Endodermal cell (in vitro differentiated cells): ENCODE data around the gene CCZ1B. TPM values are rescaled to one million over a fixed set of nuclear protein-coding genes. Genes with fewer than 3 reads are reported as not detected.
"Not testable (repeated sequence)": the region's sequence is repeated elsewhere in the genome, so short reads cannot be mapped to it uniquely, and the experiment has no call there.

Experiments used
- DNase-seq: peaks from one replicate; pipeline ENCODE4 v3.0.0-alpha.2; 2017
- H3K27ac ChIP-seq: 2 replicates; pipeline ENCODE4 v1.5.1; 2013; ENCODE audit warnings: mild to moderate bottlenecking, low read depth, low read length, moderate library complexity
- H3K27me3 ChIP-seq: 2 replicates; pipeline ENCODE4 v1.6.1; 2013; ENCODE audit warnings: mild to moderate bottlenecking, low read length, moderate library complexity; ENCODE audit not compliant: insufficient read depth, control insufficient read depth, poor library complexity, severe bottlenecking
- H3K36me3 ChIP-seq: 2 replicates; pipeline ENCODE4 v1.7.0; 2013; ENCODE audit warnings: mild to moderate bottlenecking, low read length, moderate library complexity; ENCODE audit not compliant: control insufficient read depth, insufficient read depth
- H3K4me1 ChIP-seq: one replicate; pipeline ENCODE4 v1.7.0; 2013; ENCODE audit warnings: low read length; ENCODE audit not compliant: control insufficient read depth, insufficient read depth
- H3K4me3 ChIP-seq: 2 replicates; pipeline ENCODE4 v1.5.1; 2013; ENCODE audit warnings: mild to moderate bottlenecking, low read length, moderate library complexity
- H3K9ac ChIP-seq: 2 replicates; pipeline ENCODE4 v1.6.1; 2013; ENCODE audit warnings: mild to moderate bottlenecking, low read length, moderate library complexity; ENCODE audit not compliant: poor library complexity, severe bottlenecking; ENCODE audit errors: extremely low read depth
- H3K9me3 ChIP-seq: 2 replicates; pipeline ENCODE4 v1.6.1; 2013; ENCODE audit warnings: mild to moderate bottlenecking, low read length, moderate library complexity; ENCODE audit not compliant: control insufficient read depth
- H3K27ac Mint-ChIP-seq: 2 replicates; pipeline ENCODE4 v1.8.0; 2020; ENCODE audit warnings: mixed read lengths
- H3K27me3 Mint-ChIP-seq: 2 replicates; pipeline ENCODE4 v1.8.0; 2021; ENCODE audit warnings: mild to moderate bottlenecking, mixed read lengths; ENCODE audit not compliant: insufficient read depth
- H3K36me3 Mint-ChIP-seq: 2 replicates; pipeline ENCODE4 v1.8.0; 2020; ENCODE audit warnings: low read depth, mixed read lengths
- H3K4me1 Mint-ChIP-seq: 2 replicates; pipeline ENCODE4 v1.8.0; 2020; ENCODE audit warnings: mixed read lengths
- H3K4me3 Mint-ChIP-seq: 2 replicates; pipeline ENCODE4 v1.8.0; 2020; ENCODE audit warnings: mild to moderate bottlenecking, moderate library complexity, mixed read lengths
- H3K9me3 Mint-ChIP-seq: 2 replicates; pipeline ENCODE4 v1.8.0; 2020; ENCODE audit warnings: mild to moderate bottlenecking, mixed read lengths
- WGBS, 2 experiments: methylation state at CpG; one replicate each; pipeline versions ENCODE4 v1.1.5 to v1.1.7; 2013; ENCODE audit warnings: missing lambda C conversion rate in 2 of 2, mixed read lengths in 1 of 2; ENCODE audit not compliant: insufficient coverage in 1 of 2, insufficient read length in 1 of 2; 5-methylcytosine and 5-hydroxymethylcytosine counted together
- total RNA-seq, 2 donors: library from RNA; stranded (reverse); fragmentation: NEBNext Ultra II Directional in 1 of 2; extraction: Animal tissue kit (Norgen Biotek cat#: 25700) in 1 of 2; gene quantifications; 2 replicates in 1 of 2; 3 replicates in 1 of 2; pipeline ENCODE4 v1.2.1, GENCODE V29; 2021

The CCZ1B gene
- total RNA-seq, 2 donors from 2014 or later: 84.7 to 93.7 TPM

GRCh38 chr7:6761186-6761585 lies 64.9 kb downstream of the CCZ1B start:
- H3K36me3 Mint-ChIP-seq, H3K27me3 ChIP-seq, H3K4me1 ChIP-seq, H3K9ac ChIP-seq, DNase-seq, H3K4me3 Mint-ChIP-seq, H3K27ac Mint-ChIP-seq, H3K9me3 ChIP-seq, H3K9me3 Mint-ChIP-seq, H3K27ac ChIP-seq, H3K4me3 ChIP-seq, H3K4me1 Mint-ChIP-seq, H3K36me3 ChIP-seq, H3K27me3 Mint-ChIP-seq: not testable (repeated sequence)
- no CpG with 5 or more reads among the region's 12 CpGs for WGBS, 2 experiments

DNA sequence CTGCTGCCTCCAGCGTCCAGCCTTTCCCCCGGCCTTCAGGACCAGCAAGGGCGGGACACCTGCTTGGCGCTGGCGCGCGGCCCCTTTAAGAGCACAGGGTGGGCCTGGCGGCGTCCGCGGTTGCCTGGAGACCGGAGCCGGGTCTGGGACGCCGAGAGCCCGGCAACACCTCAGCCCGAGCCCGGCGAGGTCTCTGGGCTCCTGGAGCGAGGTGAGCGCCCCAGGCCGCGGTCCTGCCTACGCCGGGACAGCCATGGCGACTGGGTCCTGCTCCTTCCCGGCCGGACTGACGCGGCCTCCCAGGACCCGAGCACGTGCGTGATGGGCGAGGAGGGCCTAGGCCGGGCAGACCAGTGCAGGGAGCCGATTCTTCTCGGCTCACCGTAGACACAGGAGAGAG lies 72.1 kb downstream of the CCZ1B start, which contains the start of gene RSPH10B2:
TSS of gene RSPH10B2 (plus strand) at position 140 of the 400 bp plus-strand sequence. CDS start 3,575 bp downstream, outside the sequence.
- H3K36me3 Mint-ChIP-seq, H3K27ac Mint-ChIP-seq, H3K27me3 ChIP-seq, H3K9me3 ChIP-seq, H3K36me3 ChIP-seq, H3K27ac ChIP-seq, H3K4me1 ChIP-seq, H3K4me1 Mint-ChIP-seq, H3K9ac ChIP-seq, H3K9me3 Mint-ChIP-seq, H3K4me3 ChIP-seq, H3K27me3 Mint-ChIP-seq, H3K4me3 Mint-ChIP-seq: not testable (repeated sequence)
- 31% methylated on average over 22 of the region's 38 CpGs; no CpG with 5 or more reads in 1 of the 2 experiments for WGBS, 2 experiments
- DNase-seq: peak; percentile 51

DNA sequence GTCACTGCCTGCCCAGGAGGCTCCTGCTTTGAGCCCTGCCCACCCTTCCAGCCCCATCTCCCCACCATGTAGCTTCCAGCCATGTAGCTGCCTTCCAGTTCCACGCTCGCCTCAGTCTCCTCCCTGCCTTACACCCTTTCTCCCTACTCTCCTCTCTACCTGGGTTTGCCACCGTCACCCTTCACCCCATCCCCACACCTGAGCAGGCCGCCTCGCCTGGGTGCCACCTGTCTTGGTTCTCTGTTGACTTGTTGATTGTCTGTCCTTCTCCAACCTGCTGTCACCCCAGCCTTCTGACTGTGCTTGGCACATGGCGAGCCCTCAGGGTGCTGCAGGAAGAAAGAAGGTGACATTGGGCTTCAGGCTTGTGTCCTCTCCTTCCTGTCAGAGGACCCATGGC lies 75.9 kb downstream of the CCZ1B start:
- H3K4me1 ChIP-seq, H3K27ac Mint-ChIP-seq, H3K4me3 ChIP-seq, DNase-seq, H3K4me3 Mint-ChIP-seq, H3K27me3 Mint-ChIP-seq, H3K4me1 Mint-ChIP-seq, H3K9ac ChIP-seq, H3K36me3 Mint-ChIP-seq, H3K36me3 ChIP-seq, H3K9me3 Mint-ChIP-seq, H3K27me3 ChIP-seq, H3K27ac ChIP-seq, H3K9me3 ChIP-seq: not testable (repeated sequence)
- WGBS, 2 experiments: 90% methylated on average over 3 of the region's 6 CpGs; no CpG with 5 or more reads in 1 of the 2 experiments

DNA sequence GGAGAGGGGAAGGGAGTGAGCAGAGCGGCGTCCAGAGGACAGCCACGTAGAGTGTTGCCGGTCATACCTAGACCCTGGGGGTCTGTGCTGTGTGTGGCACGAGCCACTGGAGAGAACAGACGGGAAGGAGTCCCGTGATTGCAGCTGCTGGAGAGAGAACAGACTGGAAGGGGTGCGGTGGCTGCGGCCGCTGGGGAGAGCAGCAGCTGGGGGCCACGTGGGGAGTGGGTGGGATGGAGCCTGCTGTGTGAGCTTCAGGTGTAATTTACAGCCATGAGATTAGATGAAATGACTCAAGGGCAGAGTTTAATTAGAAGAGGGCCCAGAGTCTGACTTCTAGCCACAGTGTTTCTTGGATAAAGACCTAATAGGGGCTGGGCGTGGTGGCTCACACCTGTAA lies 76.7 kb downstream of the CCZ1B start:
- not testable (repeated sequence) for H3K4me1 ChIP-seq, H3K27ac ChIP-seq, H3K4me3 Mint-ChIP-seq, H3K4me3 ChIP-seq, H3K9me3 ChIP-seq, H3K4me1 Mint-ChIP-seq, H3K27ac Mint-ChIP-seq, H3K36me3 ChIP-seq, H3K36me3 Mint-ChIP-seq, H3K9me3 Mint-ChIP-seq, H3K27me3 ChIP-seq, DNase-seq, H3K27me3 Mint-ChIP-seq, H3K9ac ChIP-seq
- 97% methylated on average over 6 of the region's 12 CpGs; no CpG with 5 or more reads in 1 of the 2 experiments for WGBS, 2 experiments

Other genes with a start within 250 kb of the CCZ1B start
- gene ZDHHC4, start 248.8 kb downstream of the CCZ1B start, total RNA-seq: 10 to 100 TPM; 79.1 to 85.6 TPM
- gene INTS15, start 236.3 kb downstream of the CCZ1B start, total RNA-seq: 10 to 100 TPM; 34.4 to 38.0 TPM
- 10 to 100 TPM; 14.2 to 17.2 TPM for gene ZNF853, start 210.7 kb downstream of the CCZ1B start, total RNA-seq
- 10 to 100 TPM; 21.4 to 29.6 TPM for gene ZNF316, start 189.0 kb downstream of the CCZ1B start, total RNA-seq
- gene ZNF12, start 119.3 kb downstream of the CCZ1B start, total RNA-seq: 10 to 100 TPM; 24.2 to 29.4 TPM
- under 1 TPM; 0.42 to 0.75 TPM for gene RSPH10B2, start 72.2 kb downstream of the CCZ1B start, total RNA-seq